Measurements from ENCODE around the gene C10orf120.

The C10orf120 gene

GRCh38 chr10:122713091-122713885 is 13.6 kb upstream of the C10orf120 start:
- no peaks in the 10 kb centered on the region; the same call in 1 of the 2 replicates for H3K27me3 ChIP-seq (replicated peaks; ENCODE audit: control insufficient read depth, insufficient read depth, low read length)

GRCh38 chr10:122710576-122710975 is 10.9 kb upstream of the C10orf120 start:
- H3K27me3 ChIP-seq (replicated peaks; ENCODE audit: control insufficient read depth, insufficient read depth, low read length) = no peaks in the 10 kb centered on the region; the same call in 1 of the 2 replicates
- no peak for TF ChIP-seq CTCF (IDR thresholded peaks at IDR 0.05; ENCODE audit: insufficient read depth, low read length, poor library complexity, severe bottlenecking)

More at GRCh38 chr10:122713091-122713885, 13.6 kb upstream of the C10orf120 start:
- Histone ChIP-seq H3K4me3 (replicated peaks; ENCODE audit: low read depth, low read length) (no peak overlapping the region), H3K36me3 (ENCODE audit: control insufficient read depth, insufficient read depth, low read length) (no peaks in the 10 kb centered on the region)
- DNase-seq (ENCODE audit: extremely low read depth, insufficient read length) = no peak
- TF ChIP-seq CTCF (IDR thresholded peaks at IDR 0.05; ENCODE audit: insufficient read depth, low read length, poor library complexity, severe bottlenecking) = no peak

GRCh38 chr10:122709971-122710370 is 10.3 kb upstream of the C10orf120 start:
- DNase-seq (ENCODE audit: extremely low read depth, insufficient read length) = no peak
- no peaks in the 10 kb centered on the region for H3K36me3 ChIP-seq (ENCODE audit: control insufficient read depth, insufficient read depth, low read length)
- TF ChIP-seq CTCF (IDR thresholded peaks at IDR 0.05; ENCODE audit: insufficient read depth, low read length, poor library complexity, severe bottlenecking) = no peak
- H3K27me3 ChIP-seq (replicated peaks; ENCODE audit: control insufficient read depth, insufficient read depth, low read length) = no peaks in the 10 kb centered on the region; the same call in 1 of the 2 replicates
- H3K4me3 ChIP-seq (replicated peaks; ENCODE audit: low read depth, low read length) = no peak overlapping the region

More at GRCh38 chr10:122710576-122710975, 10.9 kb upstream of the C10orf120 start:
- H3K4me3 ChIP-seq (replicated peaks; ENCODE audit: low read depth, low read length) = no peak overlapping the region
- no peaks in the 10 kb centered on the region for H3K36me3 ChIP-seq (ENCODE audit: control insufficient read depth, insufficient read depth, low read length)
- DNase-seq (ENCODE audit: extremely low read depth, insufficient read length) = no peak

GRCh38 chr10:122707535-122707934 is 7.9 kb upstream of the C10orf120 start:
- TF ChIP-seq CTCF (IDR thresholded peaks at IDR 0.05; ENCODE audit: insufficient read depth, low read length, poor library complexity, severe bottlenecking) = no peak
- H3K36me3 ChIP-seq (ENCODE audit: control insufficient read depth, insufficient read depth, low read length) = no peaks in the 10 kb centered on the region
- H3K4me3 ChIP-seq (replicated peaks; ENCODE audit: low read depth, low read length) = no peak overlapping the region
- no peak for DNase-seq (ENCODE audit: extremely low read depth, insufficient read length)
- H3K27me3 ChIP-seq (replicated peaks; ENCODE audit: control insufficient read depth, insufficient read depth, low read length) = no peaks in the 10 kb centered on the region; the same call in none of the 2 replicates

DNA sequence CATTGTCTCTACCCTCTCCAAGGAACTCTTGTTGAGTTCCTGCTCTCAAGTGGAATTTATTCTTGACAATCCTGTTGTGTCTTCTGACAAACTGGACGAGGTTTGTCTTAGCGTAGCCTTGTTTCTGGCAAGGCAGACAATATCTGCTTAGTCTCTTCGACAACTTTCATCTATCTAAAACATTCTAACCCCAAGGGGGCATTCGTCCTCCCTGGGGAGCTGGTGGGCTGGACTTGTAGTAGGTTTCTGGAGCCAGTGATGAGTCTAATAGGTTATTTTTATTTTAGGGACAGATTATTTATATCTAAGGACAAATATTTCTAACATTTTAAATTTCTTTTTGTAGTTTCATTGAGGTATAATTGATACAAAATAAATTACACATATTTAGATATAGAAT is 7.3 kb upstream of the C10orf120 start:
- Histone ChIP-seq H3K27me3 (replicated peaks; ENCODE audit: control insufficient read depth, insufficient read depth, low read length) (no peaks in the 10 kb centered on the region; the same call in none of the 2 replicates), H3K36me3 (ENCODE audit: control insufficient read depth, insufficient read depth, low read length) (no peaks in the 10 kb centered on the region), H3K4me3 (replicated peaks; ENCODE audit: low read depth, low read length) (no peak overlapping the region)
- no peak for DNase-seq (ENCODE audit: extremely low read depth, insufficient read length)
- no peak for TF ChIP-seq CTCF (IDR thresholded peaks at IDR 0.05; ENCODE audit: insufficient read depth, low read length, poor library complexity, severe bottlenecking)

Data from GM06990 (cell line).